ENCODE results near the gene SSTR1.

GRCh38 chr14:38224338-38224737 lies 16.6 kb downstream of the SSTR1 start:
- no peak for TF ChIP-seq CTCF (conservative IDR thresholded peaks at IDR 0.05 in 1 of 2, IDR thresholded peaks at IDR 0.05 in 1 of 2; ENCODE audit: extremely low read depth in 1 of 2, insufficient read depth in 1 of 2, low read depth in 1 of 2, low read length in 2 of 2)
- TF ChIP-seq EZH2 (IDR thresholded peaks at IDR 0.05; ENCODE audit: borderline replicate concordance, low read length), result no peak

Data from mammary epithelial cell (primary cell).